ENCODE data around the gene BLACAT1. TPM values are rescaled to one million over a fixed set of nuclear protein-coding genes. Genes with fewer than 3 reads are reported as not detected.

The BLACAT1 gene
- total RNA-seq, 1 donor = not detected

GRCh38 chr1:205497351-205497750 is 41.5 kb upstream of the BLACAT1 start:
- H3K4me1 ChIP-seq (ENCODE audit: insufficient read depth, low read length) = peaks cover 11% of the 10 kb centered on the region

GRCh38 chr1:205496661-205497060 is 40.8 kb upstream of the BLACAT1 start:
- peaks cover 12% of the 10 kb centered on the region for H3K4me1 ChIP-seq (ENCODE audit: insufficient read depth, low read length)
- peaks cover 17% of the 10 kb centered on the region for H3K27me3 ChIP-seq (ENCODE audit: insufficient read depth, low read length)
- H3K4me2 ChIP-seq (ENCODE audit: insufficient read depth, low read length) = no peak overlapping the region
- H3K79me2 ChIP-seq (ENCODE audit: insufficient read depth, low read length) = no peaks in the 10 kb centered on the region
- no peak for TF ChIP-seq CTCF (IDR thresholded peaks at IDR 0.05; ENCODE audit: extremely low read depth, low read depth, low read length)
- no peak overlapping the region for H3K27ac ChIP-seq (ENCODE audit: low read depth, low read length)
- DNase-seq (ENCODE audit: insufficient read length, low spot score, missing footprints) = no peak
- no peak overlapping the region for H2AFZ ChIP-seq (ENCODE audit: low read length)
- peaks cover 10% of the 10 kb centered on the region for H4K20me1 ChIP-seq (ENCODE audit: insufficient read depth, low read length)
- no peaks in the 10 kb centered on the region for H3K36me3 ChIP-seq (ENCODE audit: insufficient read depth, low read length)
- no peaks in the 10 kb centered on the region for H3K9me3 ChIP-seq (ENCODE audit: low read depth, low read length)
- H3K4me3 ChIP-seq (ENCODE audit: insufficient read depth, low read length) = no peak overlapping the region

More at GRCh38 chr1:205497351-205497750, 41.5 kb upstream of the BLACAT1 start:
- Histone ChIP-seq H4K20me1 (ENCODE audit: insufficient read depth, low read length) (peaks cover 6% of the 10 kb centered on the region), H3K27ac (ENCODE audit: low read depth, low read length) (no peak overlapping the region), H2AFZ (ENCODE audit: low read length) (no peak overlapping the region), H3K4me2 (ENCODE audit: insufficient read depth, low read length) (no peak overlapping the region), H3K4me3 (ENCODE audit: insufficient read depth, low read length) (no peak overlapping the region), H3K36me3 (ENCODE audit: insufficient read depth, low read length) (no peaks in the 10 kb centered on the region), H3K79me2 (ENCODE audit: insufficient read depth, low read length) (no peaks in the 10 kb centered on the region), H3K27me3 (ENCODE audit: insufficient read depth, low read length) (peaks cover 11% of the 10 kb centered on the region), H3K9me3 (ENCODE audit: low read depth, low read length) (no peaks in the 10 kb centered on the region)
- TF ChIP-seq CTCF (IDR thresholded peaks at IDR 0.05; ENCODE audit: extremely low read depth, low read depth, low read length) = no peak
- DNase-seq (ENCODE audit: insufficient read length, low spot score, missing footprints) = peak; percentile 31

GRCh38 chr1:205495237-205495823 is 39.5 kb upstream of the BLACAT1 start:
- Histone ChIP-seq H2AFZ (ENCODE audit: low read length) (no peak overlapping the region), H3K27me3 (ENCODE audit: insufficient read depth, low read length) (peaks cover 23% of the 10 kb centered on the region), H3K4me1 (ENCODE audit: insufficient read depth, low read length) (peaks cover 12% of the 10 kb centered on the region), H3K36me3 (ENCODE audit: insufficient read depth, low read length) (no peaks in the 10 kb centered on the region), H3K27ac (ENCODE audit: low read depth, low read length) (no peak overlapping the region), H4K20me1 (ENCODE audit: insufficient read depth, low read length) (peaks cover 10% of the 10 kb centered on the region), H3K4me3 (ENCODE audit: insufficient read depth, low read length) (no peak overlapping the region), H3K9me3 (ENCODE audit: low read depth, low read length) (no peaks in the 10 kb centered on the region), H3K79me2 (ENCODE audit: insufficient read depth, low read length) (no peaks in the 10 kb centered on the region), H3K4me2 (ENCODE audit: insufficient read depth, low read length) (no peak overlapping the region)
- DNase-seq (ENCODE audit: insufficient read length, low spot score, missing footprints) = peak; percentile 61
- TF ChIP-seq CTCF (IDR thresholded peaks at IDR 0.05; ENCODE audit: extremely low read depth, low read depth, low read length) = no peak

- Histone ChIP-seq H4K20me1 (ENCODE audit: insufficient read depth, low read length) (peaks cover 10% of the 10 kb centered on the region), H3K79me2 (ENCODE audit: insufficient read depth, low read length) (no peaks in the 10 kb centered on the region), H3K27me3 (ENCODE audit: insufficient read depth, low read length) (peaks cover 25% of the 10 kb centered on the region), H2AFZ (ENCODE audit: low read length) (no peak overlapping the region), H3K4me3 (ENCODE audit: insufficient read depth, low read length) (no peak overlapping the region), H3K36me3 (ENCODE audit: insufficient read depth, low read length) (no peaks in the 10 kb centered on the region), H3K9me3 (ENCODE audit: low read depth, low read length) (no peaks in the 10 kb centered on the region), H3K4me2 (ENCODE audit: insufficient read depth, low read length) (no peak overlapping the region), H3K4me1 (ENCODE audit: insufficient read depth, low read length) (peaks cover 12% of the 10 kb centered on the region), H3K27ac (ENCODE audit: low read depth, low read length) (no peak overlapping the region)
- no peak for TF ChIP-seq CTCF (IDR thresholded peaks at IDR 0.05; ENCODE audit: extremely low read depth, low read depth, low read length)
- no peak for DNase-seq (ENCODE audit: insufficient read length, low spot score, missing footprints)
Observed at GRCh38 chr1:205494115-205494514, 38.3 kb upstream of the BLACAT1 start.

Data from osteoblast (primary cell).